GM18511 (cell line): ENCODE results near the gene ERC2.

Source experiments
- ATAC-seq: cut with Tn5 transposase; IDR thresholded peaks from one replicate; pipeline ENCODE4 v1.9.1; 2021; ENCODE audit warnings: mild to moderate bottlenecking, moderate library complexity; ENCODE audit not compliant: unreplicated experiment

ERC2 gene

DNA sequence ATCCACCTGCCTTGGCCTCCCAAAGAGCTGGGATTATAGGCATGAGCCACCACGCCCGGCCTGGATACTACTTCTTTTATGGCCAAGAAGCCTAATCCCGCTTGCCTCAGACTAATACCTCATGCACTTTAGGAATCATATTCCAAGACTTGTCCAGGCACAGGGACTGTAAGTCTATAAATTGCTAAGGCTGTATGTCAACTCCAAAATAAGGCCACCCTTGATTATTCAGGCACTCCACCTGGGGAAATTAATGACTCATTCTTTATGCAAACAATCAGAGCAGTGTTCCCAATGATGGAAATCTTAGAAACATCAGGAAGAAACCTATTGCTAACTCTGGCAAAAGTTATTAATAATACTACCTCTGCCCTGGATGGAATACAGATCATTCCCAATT, 98.4 kb downstream of the ERC2 start:
- ATAC-seq: no peak

DNA sequence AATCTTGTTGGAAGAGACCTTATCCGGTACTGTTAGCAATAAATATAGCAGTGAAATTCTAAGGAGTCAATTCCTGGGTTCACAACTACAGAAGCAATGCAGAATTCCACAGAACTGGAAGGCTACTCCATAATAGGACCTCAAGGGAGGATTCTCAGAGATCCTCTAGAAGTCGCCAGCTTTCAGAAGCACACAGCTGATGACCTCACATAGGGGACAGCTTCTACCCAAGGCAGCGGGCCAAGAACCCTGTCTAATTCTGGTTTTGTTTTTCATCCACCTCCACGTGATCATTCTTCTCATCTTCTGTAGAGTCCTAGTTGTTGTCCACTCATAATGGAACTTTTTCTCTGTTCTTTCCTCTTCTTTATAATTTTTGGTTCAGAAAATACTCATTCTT, 99.4 kb downstream of the ERC2 start:
- no peak for ATAC-seq

DNA sequence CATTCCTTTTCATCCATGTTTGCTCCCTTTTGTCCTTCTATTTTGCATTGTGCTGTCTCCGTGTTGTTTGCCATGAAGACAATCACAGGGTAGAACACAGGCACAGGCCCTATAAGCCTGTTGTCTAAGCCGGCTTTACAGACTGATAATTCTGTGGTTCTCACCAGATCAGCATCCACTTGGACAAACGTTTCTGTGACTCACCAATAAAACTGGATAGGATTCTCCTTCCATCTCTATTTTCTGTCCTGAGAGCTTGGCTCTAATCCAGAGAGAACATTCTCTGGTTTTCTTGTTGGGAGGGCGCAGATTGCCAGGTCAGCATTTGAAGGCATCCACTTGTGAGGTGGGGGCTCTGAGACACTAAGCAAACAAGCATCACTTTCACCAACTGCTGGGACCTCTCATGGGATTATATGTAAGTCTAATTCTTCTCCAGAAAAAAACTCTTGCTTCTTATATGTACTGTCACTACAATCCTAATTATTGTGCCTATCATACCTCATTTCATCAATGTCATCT, 101.6 kb downstream of the ERC2 start:
- no peak for ATAC-seq

DNA sequence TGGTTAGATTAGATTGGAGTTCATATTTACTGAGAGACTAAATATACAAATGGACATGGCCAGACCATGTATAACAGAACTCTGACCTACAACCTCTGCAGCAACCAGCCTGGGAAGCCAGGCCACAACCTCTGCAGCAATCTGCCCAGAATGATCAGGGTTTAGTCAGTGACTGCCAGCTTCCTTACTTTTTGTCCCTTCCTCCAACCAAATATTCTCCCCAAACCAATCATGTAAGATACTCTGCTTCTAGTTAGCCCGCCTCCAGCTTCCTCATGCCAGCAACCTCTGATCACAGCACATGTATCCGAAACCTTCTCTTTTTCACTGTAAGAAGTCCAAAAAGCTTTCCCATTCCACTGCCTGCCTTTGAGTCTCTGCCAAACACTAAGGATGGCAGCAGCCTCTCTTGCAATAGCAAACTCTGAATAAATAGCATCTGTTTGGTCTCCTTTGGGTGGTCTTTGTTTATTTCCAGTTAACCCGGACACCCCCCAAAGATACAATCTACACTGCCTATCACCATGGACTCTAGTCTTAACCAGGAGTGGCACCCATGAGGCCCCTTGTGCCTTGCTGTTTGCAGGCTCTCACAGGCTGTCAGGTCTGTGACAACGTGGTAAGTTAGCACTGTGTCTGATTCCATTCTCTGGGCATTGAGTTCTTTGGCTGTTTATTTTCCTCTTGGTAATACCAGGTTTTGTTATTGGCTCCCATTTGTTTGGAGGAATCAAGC, 102.2 kb downstream of the ERC2 start:
- ATAC-seq: no peak

DNA sequence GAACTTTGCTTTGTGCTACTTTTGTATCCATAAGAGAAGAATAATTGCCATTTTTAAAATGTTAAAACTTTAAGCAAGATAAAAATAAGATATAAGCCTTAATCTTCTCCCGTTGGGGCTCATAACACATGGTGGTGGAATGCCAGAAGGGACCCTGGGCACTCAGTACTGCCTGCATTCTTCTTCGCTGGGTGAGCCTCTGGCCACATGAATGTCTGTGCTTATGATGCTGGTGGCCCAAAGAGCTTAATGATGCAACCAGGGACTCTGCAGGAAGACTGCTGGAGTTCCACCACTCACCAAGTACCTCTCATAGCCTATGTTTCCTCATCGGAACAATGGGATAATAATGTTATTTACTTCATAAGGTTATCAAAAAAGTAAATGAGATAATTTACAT, 103.6 kb downstream of the ERC2 start:
- no peak for ATAC-seq

DNA sequence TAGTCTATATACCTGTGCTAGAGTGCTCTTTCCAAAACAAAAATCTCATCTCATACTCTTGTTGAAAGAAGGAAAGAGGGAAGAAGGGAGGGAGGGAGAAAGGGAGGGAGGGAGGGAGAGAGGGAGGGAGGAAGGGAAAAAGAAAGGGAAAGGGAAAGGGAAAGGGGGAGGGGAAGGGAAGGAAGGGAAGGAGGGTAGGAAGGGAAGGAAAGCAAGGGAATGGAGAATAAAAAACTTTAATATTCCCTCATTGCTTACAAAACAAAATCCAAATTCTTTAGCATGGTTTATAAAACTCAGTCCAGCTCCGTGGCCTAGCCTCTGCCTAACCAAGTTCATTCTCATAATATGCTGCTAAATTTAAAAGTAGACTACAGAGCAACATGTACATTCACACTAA, 104.5 kb downstream of the ERC2 start:
- no peak for ATAC-seq

DNA sequence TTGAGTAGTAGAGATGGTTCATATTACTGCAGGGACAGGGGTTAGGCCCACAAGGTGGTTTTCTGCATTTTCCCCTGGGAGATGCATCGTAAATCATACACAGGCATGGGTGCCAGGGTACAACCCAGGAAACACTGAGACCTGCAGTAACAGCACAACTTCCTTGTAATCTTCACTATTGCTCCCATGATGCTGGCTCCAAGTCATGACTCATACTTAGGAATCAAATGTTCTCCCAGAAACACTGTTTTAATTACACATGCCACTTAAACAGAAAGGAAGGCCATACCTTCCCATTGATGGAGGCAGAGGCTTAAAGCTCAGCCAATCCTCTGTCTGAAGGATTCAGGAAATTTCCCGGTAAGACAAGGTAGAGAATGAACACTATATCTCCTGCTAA, 106.5 kb downstream of the ERC2 start:
- ATAC-seq: no peak

DNA sequence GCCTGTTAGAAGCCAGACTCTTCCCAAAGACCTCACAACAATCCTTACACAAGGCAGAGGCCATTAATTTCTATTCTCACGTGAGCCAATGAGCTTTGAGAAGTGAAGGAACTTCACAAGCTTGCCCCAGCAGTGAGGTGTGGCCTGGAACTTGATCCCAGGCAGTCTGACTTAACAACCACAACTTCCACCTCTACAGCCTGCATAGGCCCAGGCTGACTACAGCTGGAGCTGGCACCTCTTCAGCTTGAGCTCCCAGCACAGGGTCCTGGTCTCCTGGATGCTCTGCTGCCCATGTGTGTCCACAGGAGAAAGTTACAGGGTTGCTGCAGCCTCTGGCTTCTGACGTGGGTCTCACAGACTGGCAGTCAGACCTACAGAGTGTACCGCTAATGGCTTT, 111.0 kb downstream of the ERC2 start:
- no peak for ATAC-seq

DNA sequence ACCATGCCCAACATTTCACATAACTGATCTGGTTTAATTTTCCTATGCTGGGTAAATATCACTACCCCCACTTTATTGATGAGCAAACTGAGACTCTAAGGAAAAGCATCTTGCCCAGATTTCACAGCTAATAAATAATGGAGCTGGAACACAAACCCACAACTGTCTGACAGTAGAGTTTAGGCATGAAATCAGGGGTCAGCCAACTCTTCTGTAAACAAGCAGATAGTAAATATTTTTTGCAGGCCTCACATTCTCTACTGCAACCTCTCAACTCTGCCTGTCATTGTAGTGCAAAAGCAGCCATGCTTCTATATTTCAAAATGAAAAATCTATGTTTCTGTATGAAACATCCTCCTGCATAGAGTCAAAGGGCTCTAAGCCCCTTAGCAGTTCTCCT, 111.5 kb downstream of the ERC2 start:
- ATAC-seq: no peak

DNA sequence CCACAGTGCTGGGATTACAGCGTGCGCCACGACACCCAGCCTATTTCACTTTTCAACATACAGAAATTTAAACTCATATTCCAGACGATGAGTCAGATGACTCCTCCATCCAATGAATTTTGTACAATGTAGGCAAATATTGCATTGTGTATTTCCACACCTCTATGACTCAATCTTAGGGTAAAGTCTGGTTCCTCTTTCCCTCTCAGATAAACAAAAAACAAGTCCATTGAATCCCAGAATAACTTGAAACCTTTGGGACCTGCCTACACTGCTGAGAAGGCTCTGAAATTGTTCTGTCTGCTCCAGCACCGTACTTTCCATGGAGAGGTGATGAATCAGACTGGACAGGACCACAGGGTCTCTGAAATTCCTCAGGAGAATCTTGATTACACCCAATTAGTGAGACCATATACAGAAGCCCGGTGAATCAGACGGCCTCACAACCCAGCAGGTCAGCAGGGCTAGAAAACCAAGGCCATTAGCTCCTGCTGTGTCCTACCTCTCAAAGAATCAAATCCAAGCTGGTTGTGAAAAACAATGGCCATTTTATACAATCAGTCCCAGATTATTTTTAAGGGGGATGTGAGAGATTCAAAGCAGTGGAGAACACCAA, 112.6 kb downstream of the ERC2 start:
- ATAC-seq: no peak

DNA sequence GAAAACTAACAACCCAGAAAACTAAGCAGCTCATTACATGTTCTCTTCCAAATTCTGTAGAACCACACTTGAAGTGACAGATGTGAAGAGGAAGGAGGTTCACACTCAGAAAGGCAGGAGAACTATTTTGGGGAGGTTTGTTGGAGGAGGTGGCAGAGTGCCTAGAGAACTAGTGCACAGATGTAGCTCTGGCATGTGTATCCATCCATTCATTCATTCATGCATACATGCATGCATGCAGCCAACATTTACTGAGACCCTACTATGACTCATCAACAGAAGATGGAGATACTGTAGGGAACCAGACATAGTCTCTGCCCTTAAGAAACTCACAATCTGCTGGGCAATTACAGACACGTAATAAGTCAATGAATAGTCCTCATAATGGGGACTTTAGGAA, 116.7 kb downstream of the ERC2 start:
- no peak for ATAC-seq

DNA sequence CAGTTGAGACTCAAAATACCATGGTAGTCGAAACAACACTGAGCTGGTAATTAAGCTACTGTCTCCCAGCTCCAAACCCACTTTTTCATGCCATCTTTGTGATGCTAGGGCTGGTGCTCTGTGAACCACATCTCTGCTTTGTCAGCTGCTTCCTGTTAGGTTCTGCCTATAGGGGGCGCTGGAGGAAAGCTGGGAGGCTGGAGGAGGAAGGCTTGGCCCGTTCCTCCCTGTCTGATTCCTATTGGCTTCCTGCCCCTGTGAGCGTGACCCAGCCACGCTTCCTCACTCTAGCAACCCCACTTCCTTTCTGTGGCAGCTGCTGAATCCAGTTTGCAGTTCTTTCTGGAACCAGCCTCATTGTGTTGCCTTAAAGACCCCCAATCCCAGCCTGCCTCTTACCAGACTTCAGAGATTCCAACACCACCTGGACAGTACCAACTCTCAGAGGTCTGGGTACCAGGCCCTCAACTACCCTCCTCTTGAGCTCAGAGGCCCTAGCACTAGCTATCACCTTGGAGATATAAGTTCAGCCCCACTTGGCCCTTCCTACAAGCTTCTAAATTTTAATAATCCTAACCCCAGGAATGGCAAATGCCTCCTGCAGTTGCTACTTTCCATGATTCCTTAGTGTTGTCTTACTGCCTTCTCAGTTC, 120.9 kb downstream of the ERC2 start:
- no peak for ATAC-seq

DNA sequence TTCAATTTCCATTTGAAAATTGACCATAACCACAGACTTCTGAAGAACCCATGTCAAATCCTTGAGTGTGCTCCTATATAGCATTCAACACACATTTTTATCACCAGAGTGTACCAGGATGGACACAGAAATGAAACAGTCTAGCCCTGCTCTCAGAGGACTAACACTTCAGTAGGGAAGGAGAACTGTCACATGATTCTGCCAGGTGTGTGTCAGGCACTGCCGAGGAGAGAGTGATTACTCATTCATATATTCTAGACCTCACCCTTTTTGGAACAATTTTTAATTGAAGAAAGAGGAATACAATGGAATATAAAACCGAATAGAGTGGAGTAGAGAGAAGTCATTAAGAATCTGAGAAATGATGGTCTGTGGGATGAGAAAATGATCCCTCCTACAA, 125.8 kb downstream of the ERC2 start:
- no peak for ATAC-seq

DNA sequence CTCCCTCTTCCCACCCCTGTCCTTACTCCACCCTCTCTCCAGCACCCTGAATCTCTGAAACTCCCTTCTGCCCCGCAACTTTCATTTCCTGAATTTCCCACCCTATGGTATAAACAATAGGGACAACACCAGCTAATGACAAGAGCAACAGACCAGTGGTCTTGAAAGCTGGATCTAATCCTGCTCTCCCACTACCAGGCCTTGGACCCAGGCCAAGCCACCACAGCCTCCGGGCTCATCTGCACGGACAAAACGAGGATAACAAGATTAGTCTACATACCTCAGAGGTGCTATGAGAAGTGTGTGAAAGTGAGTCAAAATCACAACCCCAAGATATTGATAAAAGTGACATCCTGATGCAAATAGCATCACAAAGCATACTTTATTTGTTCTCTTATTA, 128.6 kb downstream of the ERC2 start:
- ATAC-seq: no peak

DNA sequence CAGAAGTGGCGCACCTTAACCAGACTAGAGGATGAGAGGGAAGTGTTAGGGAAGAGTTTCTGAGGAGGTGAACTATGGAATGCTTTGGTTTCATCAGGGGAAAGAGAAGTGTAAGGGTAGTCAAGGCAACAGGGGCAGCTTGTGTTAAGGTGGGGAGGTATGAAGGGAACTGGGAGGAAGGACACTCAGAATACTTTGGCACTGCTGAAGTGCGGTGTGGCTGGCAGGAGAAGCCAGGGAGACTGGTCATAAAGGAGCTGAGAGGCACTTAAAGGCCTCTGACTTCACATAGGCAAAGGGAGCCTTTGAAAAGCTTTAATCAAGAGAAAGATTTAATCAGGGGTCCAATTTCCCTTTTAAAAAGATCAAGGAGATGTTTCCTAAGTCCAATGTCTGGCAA, 129.0 kb downstream of the ERC2 start:
- no peak for ATAC-seq

DNA sequence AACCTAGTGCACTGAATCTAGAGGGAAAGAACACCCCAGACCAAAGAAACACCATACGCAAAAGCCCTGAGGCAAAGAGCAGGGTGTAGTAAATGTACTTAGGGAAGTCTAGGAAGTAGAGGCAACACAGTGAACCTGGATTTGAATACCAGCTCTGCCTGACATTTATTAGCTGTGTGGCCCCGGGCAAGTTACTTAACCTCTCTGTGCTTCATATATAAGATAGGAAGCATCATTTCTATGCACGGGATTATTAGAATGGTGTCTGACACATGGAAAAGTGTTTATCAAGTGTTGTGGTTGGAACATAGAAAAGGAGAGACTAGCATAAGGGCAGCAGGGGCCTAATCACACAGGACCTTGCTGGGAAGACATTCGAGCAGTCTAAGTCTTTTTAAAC, 132.2 kb downstream of the ERC2 start:
- no peak for ATAC-seq

DNA sequence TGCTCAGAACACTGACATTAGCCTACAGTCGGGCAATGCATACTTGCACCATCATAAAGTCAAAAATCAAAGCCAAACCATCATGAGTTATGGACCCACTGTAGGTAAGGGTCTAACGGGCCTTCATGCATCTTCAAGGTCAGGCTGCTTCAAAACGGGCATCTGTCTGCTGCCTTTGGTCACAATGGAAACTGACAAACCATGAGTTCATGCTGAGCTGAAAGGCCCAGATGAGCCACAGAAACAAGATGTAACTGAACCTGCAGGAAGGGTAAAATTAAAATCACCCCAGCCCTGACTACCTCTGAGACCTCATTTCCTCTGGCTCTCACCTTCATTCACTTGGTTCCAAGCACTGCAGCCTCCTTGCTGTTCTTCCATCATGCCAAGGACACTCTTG, 143.8 kb downstream of the ERC2 start:
- ATAC-seq: no peak

DNA sequence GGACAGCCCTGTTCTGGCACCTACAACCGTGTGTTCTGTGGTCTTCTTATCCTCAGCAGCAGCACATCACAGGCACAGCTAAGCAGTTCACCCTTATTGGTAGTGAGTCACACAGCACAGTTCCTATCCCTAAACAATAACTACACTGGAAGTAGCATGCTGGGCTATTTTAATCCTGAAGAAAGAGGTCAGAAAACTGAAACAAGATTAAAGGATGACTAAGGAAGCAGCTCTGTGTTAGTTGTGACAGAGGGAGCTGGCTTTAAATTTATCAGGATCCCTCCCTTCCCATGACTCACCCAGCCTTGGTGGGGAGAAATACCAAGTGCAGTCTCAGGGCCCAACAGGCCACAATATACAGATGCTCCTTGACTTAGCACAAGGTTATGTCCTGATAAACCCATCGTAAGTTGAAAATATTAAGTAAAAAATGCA, 144.3 kb downstream of the ERC2 start:
- ATAC-seq: no peak

DNA sequence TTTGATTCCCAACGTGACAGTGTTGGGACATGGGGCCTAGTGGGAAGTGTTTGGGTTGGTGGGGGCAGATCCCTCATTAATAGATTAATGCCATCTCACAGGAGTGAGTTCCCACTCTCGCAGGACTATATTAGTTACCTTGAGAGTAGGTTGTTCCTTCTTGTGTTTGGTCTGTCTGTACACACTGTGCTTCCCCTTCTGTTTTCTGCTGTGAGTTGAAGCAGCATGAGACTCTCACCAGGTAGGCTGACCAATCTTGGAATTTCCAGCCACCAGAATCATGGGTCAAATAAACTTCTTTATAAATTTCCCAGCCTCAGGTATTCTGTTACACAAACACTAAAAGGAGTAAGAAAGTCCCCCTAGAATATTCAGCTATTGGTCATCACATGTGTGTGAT, 145.4 kb downstream of the ERC2 start:
- no peak for ATAC-seq

DNA sequence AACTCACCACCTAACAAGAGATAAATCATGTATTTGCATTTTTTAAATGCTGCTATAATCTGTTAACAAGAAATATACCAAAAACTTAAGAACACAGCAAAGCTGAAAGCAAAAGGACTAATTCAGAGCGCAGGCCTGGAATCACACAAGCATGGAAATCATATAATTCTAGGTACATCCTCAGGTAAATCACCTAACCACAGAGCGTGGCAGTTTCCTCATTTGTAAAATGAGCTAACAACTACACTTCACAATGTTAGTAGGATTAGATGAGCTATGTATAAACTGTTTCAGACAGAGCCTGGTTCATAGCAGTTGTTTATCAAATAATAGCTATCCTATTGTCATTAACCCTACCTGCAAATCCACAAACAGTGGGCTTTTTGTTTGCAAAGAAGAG, 146.4 kb downstream of the ERC2 start:
- ATAC-seq: peak; percentile 57

DNA sequence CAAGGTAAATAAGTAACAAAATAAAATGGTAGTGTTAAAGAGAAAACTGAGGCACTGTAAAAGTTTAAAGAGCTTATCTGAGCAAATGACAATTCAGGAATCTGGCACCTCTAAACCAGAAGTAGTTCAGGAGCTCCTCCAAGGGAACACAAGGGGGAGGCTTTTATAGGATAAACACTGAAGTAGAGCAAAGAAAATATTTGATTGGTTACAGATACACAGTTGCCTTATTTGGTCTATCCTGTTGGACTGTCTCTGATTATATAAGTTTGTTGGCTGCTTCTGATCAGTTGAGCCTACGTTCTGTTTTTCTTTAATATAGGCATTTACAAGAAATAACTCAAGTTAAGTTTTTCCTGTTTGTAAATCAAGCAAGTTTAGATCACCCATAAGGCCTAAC, 146.9 kb downstream of the ERC2 start:
- ATAC-seq: no peak

DNA sequence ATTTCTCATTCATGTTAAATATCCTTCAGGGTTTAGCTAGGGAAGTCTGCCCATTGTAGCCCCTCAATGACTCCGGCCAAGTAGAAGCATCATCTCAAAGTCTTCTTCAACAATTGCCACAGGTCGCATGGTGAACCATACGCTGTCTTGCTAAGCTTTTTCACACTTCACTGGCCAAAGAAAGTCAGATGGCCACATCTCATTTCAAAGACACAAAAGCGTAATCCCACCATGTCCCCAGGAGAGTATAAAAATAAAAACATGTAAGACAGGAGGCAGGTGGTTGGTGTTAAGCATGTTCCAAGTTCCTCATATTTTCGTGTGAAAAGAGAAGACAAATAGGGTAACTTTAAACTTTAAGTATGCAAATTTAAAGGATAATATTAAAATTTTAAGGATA, 147.4 kb downstream of the ERC2 start:
- ATAC-seq: no peak
